Lower leg skin (tissue), 3 donors: ENCODE data around the gene TTC39B.

Source experiments
- POLR2A ChIP-seq, 2 donors: fragments of 450-650 bp; IDR thresholded peaks; one replicate each; pipeline ENCODE4 v1.6.1; 2016 to 2017; ENCODE audit warnings: antibody characterized with exemption in 2 of 2, mild to moderate bottlenecking in 1 of 2, moderate library complexity in 1 of 2
- TF ChIP-seq, protein P1 (sequence below), 3 donors: fragments of 450-650 bp; IDR thresholded peaks; one replicate each; pipeline ENCODE4 v1.5.1; 2016; ENCODE audit warnings: antibody characterized with exemption in 3 of 3, mild to moderate bottlenecking in 3 of 3, moderate library complexity in 2 of 3

DNA sequence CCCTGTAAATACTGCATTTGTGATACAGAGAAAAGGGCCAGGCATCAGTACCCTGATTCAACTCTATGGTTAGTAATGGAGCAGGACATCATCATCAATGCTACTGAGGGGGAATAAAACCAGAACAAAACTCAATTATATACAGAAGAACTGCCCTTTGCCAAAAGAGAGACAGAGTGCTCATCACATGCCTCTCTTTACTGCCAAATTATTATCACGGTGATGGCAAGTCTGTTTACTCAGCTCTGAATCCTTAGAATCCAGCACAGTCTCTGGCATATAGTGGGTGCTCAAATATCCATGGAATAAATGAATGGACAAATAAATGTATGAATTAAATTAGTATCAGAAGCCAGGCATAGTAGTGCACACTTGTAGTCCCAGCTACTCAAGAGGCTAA, 130.2 kb downstream of the TTC39B start:
- TF ChIP-seq, protein P1, sequence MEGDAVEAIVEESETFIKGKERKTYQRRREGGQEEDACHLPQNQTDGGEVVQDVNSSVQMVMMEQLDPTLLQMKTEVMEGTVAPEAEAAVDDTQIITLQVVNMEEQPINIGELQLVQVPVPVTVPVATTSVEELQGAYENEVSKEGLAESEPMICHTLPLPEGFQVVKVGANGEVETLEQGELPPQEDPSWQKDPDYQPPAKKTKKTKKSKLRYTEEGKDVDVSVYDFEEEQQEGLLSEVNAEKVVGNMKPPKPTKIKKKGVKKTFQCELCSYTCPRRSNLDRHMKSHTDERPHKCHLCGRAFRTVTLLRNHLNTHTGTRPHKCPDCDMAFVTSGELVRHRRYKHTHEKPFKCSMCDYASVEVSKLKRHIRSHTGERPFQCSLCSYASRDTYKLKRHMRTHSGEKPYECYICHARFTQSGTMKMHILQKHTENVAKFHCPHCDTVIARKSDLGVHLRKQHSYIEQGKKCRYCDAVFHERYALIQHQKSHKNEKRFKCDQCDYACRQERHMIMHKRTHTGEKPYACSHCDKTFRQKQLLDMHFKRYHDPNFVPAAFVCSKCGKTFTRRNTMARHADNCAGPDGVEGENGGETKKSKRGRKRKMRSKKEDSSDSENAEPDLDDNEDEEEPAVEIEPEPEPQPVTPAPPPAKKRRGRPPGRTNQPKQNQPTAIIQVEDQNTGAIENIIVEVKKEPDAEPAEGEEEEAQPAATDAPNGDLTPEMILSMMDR (IDR thresholded peaks at IDR 0.05): no peak
- no peak for TF ChIP-seq POLR2A (IDR thresholded peaks at IDR 0.05)
